Neural progenitor cell (in vitro differentiated cells): ENCODE data around the gene FRAT1. TPM values are rescaled to one million over a fixed set of nuclear protein-coding genes. Genes with fewer than 3 reads are reported as not detected.

Experiments used
- DNase-seq: peaks from one replicate; pipeline ENCODE4 v3.0.0-alpha.2; 2016; ENCODE audit warnings: low spot score
- H2AFZ ChIP-seq: fragments of 200-600 bp; sonication (generic); replicated peaks from 2 replicates; pipeline ENCODE4 v1.6.1; 2016; ENCODE audit warnings: antibody characterized with exemption
- H3F3A ChIP-seq: fragments of 200-600 bp; sonication (generic); 2 replicates; pipeline ENCODE4 v1.6.1; 2016; ENCODE audit warnings: antibody characterized with exemption, low read depth
- H3K27ac ChIP-seq: fragments of 200-600 bp; sonication (generic); 2 replicates; pipeline ENCODE4 v1.5.1; 2016; ENCODE audit warnings: mild to moderate bottlenecking
- H3K27me3 ChIP-seq: fragments of 200-600 bp; sonication (generic); 2 replicates; pipeline ENCODE4 v1.6.1; 2016; ENCODE audit warnings: mild to moderate bottlenecking, moderate library complexity
- H3K36me3 ChIP-seq: fragments of 200-600 bp; sonication (generic); 2 replicates; pipeline ENCODE4 v1.5.1; 2016
- H3K4me1 ChIP-seq: fragments of 200-600 bp; sonication (generic); 2 replicates; pipeline ENCODE4 v1.6.1; 2016; ENCODE audit warnings: mixed run types
- H3K4me2 ChIP-seq: fragments of 200-600 bp; sonication (generic); 2 replicates; pipeline ENCODE4 v1.6.1; 2016
- H3K4me3 ChIP-seq: fragments of 200-600 bp; sonication (generic); 2 replicates; pipeline ENCODE4 v1.5.1; 2016
- H3K79me2 ChIP-seq: fragments of 200-600 bp; sonication (generic); 2 replicates; pipeline ENCODE4 v1.6.1; 2016; ENCODE audit warnings: low read depth
- H3K9ac ChIP-seq: fragments of 200-600 bp; sonication (generic); 2 replicates; pipeline ENCODE4 v1.6.1; 2016
- H3K9me3 ChIP-seq: fragments of 200-600 bp; sonication (generic); 2 replicates; pipeline ENCODE4 v1.5.1; 2016; ENCODE audit warnings: low read depth
- H4K20me1 ChIP-seq: fragments of 200-600 bp; sonication (generic); 2 replicates; pipeline ENCODE4 v1.6.1; 2016; ENCODE audit warnings: low read depth
- H3K27ac Mint-ChIP-seq: 3 replicates; pipeline ENCODE4 v1.8.0; 2021; ENCODE audit warnings: mixed read lengths
- H3K27me3 Mint-ChIP-seq: 2 replicates; pipeline ENCODE4 v1.8.0; 2022; ENCODE audit warnings: low read depth, mild to moderate bottlenecking, inconsistent platforms, moderate library complexity, mixed read lengths; ENCODE audit not compliant: insufficient read depth
- H3K36me3 Mint-ChIP-seq: 3 replicates; pipeline ENCODE4 v1.8.0; 2021; ENCODE audit warnings: mixed read lengths
- H3K4me1 Mint-ChIP-seq: 3 replicates; pipeline ENCODE4 v1.8.0; 2021; ENCODE audit warnings: mixed read lengths
- H3K4me3 Mint-ChIP-seq: 3 replicates; pipeline ENCODE4 v1.8.0; 2021; ENCODE audit warnings: mild to moderate bottlenecking, moderate library complexity, mixed read lengths
- H3K9me3 Mint-ChIP-seq: 3 replicates; pipeline ENCODE4 v1.8.0; 2020; ENCODE audit warnings: mixed read lengths
- EZH2 ChIP-seq: fragments of 200-600 bp; sonication (generic); IDR thresholded peaks from 2 replicates; pipeline ENCODE4 v1.6.1; 2017; ENCODE audit warnings: antibody characterized with exemption, mild to moderate bottlenecking, moderate library complexity
- EZH2phosphoT487 ChIP-seq: fragments of 200-600 bp; sonication (generic); IDR thresholded peaks from 2 replicates; pipeline ENCODE4 v1.6.1; 2017; ENCODE audit warnings: antibody characterized with exemption
- total RNA-seq: library from RNA; depleted of rRNA; stranded (reverse); fragments of >200 nt; gene quantifications from 2 replicates; pipeline ENCODE4 v1.2.3, GENCODE V29; 2015; ENCODE audit warnings: low replicate concordance
- TF ChIP-seq, protein P1 (sequence below): fragments of 200-600 bp; sonication (generic); IDR thresholded peaks from 2 replicates; pipeline ENCODE4 v1.5.1; 2017; ENCODE audit warnings: antibody characterized with exemption, mild to moderate bottlenecking

FRAT1 gene
- total RNA-seq, 1 donor from 2014 or later: 2.0 TPM

- Mint-ChIP-seq H3K4me3 (no peak overlapping the region), H3K27ac (no peak overlapping the region), H3K4me1 (peaks cover 18% of the 10 kb centered on the region), H3K27me3 (peaks cover 34% of the 10 kb centered on the region), H3K9me3 (no peaks in the 10 kb centered on the region), H3K36me3 (peaks cover 2% of the 10 kb centered on the region)
- no peak for DNase-seq
- H3K4me3 ChIP-seq: no peak overlapping the region
- H3K9ac ChIP-seq: no peak overlapping the region
- TF ChIP-seq EZH2: no peak
- TF ChIP-seq, protein P1, sequence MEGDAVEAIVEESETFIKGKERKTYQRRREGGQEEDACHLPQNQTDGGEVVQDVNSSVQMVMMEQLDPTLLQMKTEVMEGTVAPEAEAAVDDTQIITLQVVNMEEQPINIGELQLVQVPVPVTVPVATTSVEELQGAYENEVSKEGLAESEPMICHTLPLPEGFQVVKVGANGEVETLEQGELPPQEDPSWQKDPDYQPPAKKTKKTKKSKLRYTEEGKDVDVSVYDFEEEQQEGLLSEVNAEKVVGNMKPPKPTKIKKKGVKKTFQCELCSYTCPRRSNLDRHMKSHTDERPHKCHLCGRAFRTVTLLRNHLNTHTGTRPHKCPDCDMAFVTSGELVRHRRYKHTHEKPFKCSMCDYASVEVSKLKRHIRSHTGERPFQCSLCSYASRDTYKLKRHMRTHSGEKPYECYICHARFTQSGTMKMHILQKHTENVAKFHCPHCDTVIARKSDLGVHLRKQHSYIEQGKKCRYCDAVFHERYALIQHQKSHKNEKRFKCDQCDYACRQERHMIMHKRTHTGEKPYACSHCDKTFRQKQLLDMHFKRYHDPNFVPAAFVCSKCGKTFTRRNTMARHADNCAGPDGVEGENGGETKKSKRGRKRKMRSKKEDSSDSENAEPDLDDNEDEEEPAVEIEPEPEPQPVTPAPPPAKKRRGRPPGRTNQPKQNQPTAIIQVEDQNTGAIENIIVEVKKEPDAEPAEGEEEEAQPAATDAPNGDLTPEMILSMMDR: no peak
- TF ChIP-seq EZH2phosphoT487: no peak
- no peaks in the 10 kb centered on the region for H3K36me3 ChIP-seq
- H3K27me3 ChIP-seq: peaks cover 32% of the 10 kb centered on the region
- no peaks in the 10 kb centered on the region for H3K9me3 ChIP-seq
- H3K79me2 ChIP-seq: peaks cover 15% of the 10 kb centered on the region
- H3F3A ChIP-seq: peaks cover 32% of the 10 kb centered on the region
- H2AFZ ChIP-seq: no peak overlapping the region
- H3K4me1 ChIP-seq: peaks cover 19% of the 10 kb centered on the region
- H4K20me1 ChIP-seq: peaks cover 33% of the 10 kb centered on the region
- no peak overlapping the region for H3K27ac ChIP-seq
- no peak overlapping the region for H3K4me2 ChIP-seq
Measured at GRCh38 chr10:97323501-97323900, 4.4 kb downstream of the FRAT1 start.

- H3K27me3 ChIP-seq: peaks cover 20% of the 10 kb centered on the region
- H4K20me1 ChIP-seq: peaks cover 39% of the 10 kb centered on the region
- no peak for TF ChIP-seq EZH2phosphoT487
- TF ChIP-seq, protein P1: no peak
- no peak for TF ChIP-seq EZH2
- H3F3A ChIP-seq: peaks cover 29% of the 10 kb centered on the region
- H3K4me1 ChIP-seq: peaks cover 15% of the 10 kb centered on the region
- DNase-seq: no peak
- no peak overlapping the region for H3K4me2 ChIP-seq
- Mint-ChIP-seq H3K4me1 (peaks cover 8% of the 10 kb centered on the region), H3K9me3 (no peaks in the 10 kb centered on the region), H3K27ac (no peak overlapping the region), H3K36me3 (peaks cover 2% of the 10 kb centered on the region), H3K4me3 (no peak overlapping the region), H3K27me3 (peaks cover 21% of the 10 kb centered on the region)
- no peaks in the 10 kb centered on the region for H3K9me3 ChIP-seq
- H3K79me2 ChIP-seq: peaks cover 29% of the 10 kb centered on the region
- H3K27ac ChIP-seq: no peak overlapping the region
- no peaks in the 10 kb centered on the region for H3K36me3 ChIP-seq
- no peak overlapping the region for H2AFZ ChIP-seq
- no peak overlapping the region for H3K4me3 ChIP-seq
- no peak overlapping the region for H3K9ac ChIP-seq
Measured at GRCh38 chr10:97325754-97326153, 6.7 kb downstream of the FRAT1 start.

- H3K4me1 Mint-ChIP-seq: peaks cover 11% of the 10 kb centered on the region
- H3K27ac ChIP-seq: no peak overlapping the region
- no peak for DNase-seq
Measured at GRCh38 chr10:97327348-97328294, 8.6 kb downstream of the FRAT1 start.

More at GRCh38 chr10:97327348-97328294, 8.6 kb downstream of the FRAT1 start:
- Histone ChIP-seq H3K9me3 (no peaks in the 10 kb centered on the region), H3K4me3 (no peak overlapping the region), H4K20me1 (peaks cover 39% of the 10 kb centered on the region), H3K9ac (no peak overlapping the region), H3K36me3 (no peaks in the 10 kb centered on the region), H3K27me3 (peaks cover 1% of the 10 kb centered on the region), H3K4me1 (peaks cover 7% of the 10 kb centered on the region), H2AFZ (no peak overlapping the region), H3F3A (peaks cover 21% of the 10 kb centered on the region), H3K79me2 (peaks cover 40% of the 10 kb centered on the region), H3K4me2 (no peak overlapping the region)
- Mint-ChIP-seq H3K4me3 (no peak overlapping the region), H3K36me3 (peaks cover 4% of the 10 kb centered on the region), H3K27me3 (peaks cover 13% of the 10 kb centered on the region), H3K9me3 (no peaks in the 10 kb centered on the region), H3K27ac (no peak overlapping the region)
- TF ChIP-seq, protein P1: no peak
- TF ChIP-seq EZH2 (no peak), EZH2phosphoT487 (no peak)
